Stimulated activated CD8-positive, alpha-beta memory T cell treated with anti-CD3 and anti-CD28 coated beads, Interleukin-15, amount 100 ng/mL, for 4 hours (primary cell): ENCODE measurements around the gene MAST2.
"Not testable (repeated sequence)": the region's sequence is repeated elsewhere in the genome, so short reads cannot be mapped to it uniquely, and the experiment has no call there.

Source experiments
- DNase-seq, 2 donors: peaks; one replicate each; pipeline ENCODE4 v3.0.0-alpha.2; 2020; ENCODE audit warnings: low read depth in 2 of 2

Gene MAST2

DNA sequence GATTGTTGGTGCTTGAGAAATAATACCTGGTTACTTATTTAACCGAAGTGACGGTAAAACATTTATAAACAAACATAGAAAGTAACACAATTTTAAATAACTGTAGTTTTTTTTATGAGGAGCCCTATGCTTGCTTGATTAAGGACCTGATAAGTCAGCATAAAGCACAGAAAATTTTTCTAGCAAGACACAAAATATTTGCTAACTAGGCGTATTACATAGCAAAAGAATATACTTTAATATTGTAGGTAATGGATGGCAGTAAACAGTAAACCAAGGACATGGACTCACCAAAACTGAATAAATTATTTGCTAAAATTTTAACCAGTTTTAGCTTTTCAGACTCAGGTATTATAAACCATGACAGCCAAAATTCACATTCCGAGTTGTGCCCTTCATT, 90.9 kb downstream of the MAST2 start:
- DNase-seq: no peak

DNA sequence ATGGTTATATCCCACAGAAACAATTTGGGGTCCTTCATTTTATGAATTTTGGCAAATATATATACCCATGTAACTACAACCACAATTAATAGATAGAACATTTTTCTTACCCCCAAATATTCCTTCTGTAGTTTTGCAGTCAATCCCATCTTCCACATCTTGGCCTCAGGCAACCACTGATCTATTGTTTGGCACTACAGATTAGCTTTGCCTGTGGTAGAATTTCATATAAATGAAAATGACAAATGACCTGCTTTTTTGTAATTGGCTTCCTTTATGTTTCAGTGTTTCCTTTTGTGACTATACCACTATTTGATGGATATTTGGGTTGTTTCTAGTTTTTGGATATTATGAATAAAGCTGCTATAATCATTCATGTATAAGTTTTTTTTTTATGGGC, 91.5 kb downstream of the MAST2 start:
- no peak for DNase-seq

DNA sequence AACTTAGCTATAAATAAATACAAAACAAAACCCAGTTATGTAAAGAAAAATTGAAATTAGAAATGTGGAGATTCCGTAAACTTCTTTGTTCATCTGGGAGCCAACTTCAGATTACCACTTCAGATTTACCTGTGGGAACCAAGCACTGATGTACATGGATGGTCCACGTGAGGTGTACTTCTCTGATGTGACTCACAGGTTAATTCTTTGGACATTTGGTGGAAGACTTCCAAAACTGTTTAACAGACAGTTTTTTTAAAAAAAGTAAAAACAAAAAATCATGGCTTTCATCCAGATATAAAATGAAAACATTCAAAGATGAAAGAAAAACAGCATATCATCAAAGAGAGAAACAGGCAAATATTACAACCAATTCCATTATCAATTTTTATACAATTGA, 92.0 kb downstream of the MAST2 start:
- DNase-seq: no peak

DNA sequence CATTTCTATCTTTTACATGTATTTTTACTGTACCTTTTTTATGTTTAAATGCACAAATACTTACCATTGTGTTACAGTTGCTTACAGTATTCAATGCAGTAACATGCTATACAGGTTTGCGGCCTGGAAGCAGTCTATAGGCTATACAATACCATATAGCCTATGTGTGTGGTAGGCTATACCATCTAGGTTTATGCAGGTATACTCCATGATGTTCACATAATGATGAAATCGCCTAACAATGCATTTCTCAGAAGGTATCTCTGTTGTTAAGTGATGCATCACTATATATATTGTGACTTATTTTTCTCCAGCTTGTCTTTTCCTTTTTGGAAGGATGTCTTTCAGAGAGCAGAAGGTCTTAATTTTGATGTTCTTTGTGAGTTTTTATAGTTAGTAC, 103.5 kb downstream of the MAST2 start:
- no peak for DNase-seq

DNA sequence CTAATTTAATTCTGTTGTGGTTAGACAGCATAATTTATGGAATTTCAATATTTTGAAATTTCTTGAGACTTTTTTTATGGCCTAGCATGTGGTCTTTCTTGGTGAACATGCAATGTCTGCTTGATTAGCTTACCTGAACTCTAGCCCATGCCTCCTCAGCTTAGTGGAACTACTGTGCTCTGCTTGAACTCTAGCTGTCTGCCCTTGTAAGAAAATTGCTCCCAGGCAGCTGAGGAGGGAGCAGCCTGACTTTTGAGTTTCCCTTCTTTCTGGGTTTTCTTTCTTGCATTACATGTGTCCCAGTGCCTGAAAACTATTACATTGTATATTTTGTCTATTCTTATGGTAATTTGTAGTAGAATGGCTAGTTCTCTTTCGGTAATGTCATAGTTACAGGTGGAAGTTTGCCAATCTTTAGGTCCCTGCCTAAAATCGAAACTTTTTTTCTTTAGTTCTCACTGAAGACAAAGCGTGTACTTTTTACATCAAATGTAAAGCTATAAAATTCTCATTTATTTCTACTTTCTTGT, 105.3 kb downstream of the MAST2 start:
- no peak for DNase-seq

DNA sequence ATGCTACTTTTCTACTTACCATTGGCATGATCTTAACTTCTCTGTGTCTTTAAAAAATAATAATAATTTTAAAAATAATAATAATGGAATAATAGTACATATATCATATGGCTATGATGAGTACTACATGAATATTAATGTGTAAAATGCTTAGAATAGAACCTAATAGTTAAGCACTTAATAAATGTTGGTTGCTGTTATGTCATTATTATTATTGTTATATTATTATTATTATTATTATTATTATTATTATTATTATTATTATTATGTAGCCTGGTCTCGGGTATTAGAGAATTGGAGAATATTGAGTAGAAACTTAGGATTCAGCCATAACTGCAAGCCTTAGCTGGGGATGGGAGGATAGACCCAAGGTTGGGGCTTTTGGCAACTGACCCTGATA, 108.2 kb downstream of the MAST2 start:
- no peak for DNase-seq

GRCh38 chr1:45913183-45913683, 109.8 kb downstream of the MAST2 start:
- no peak for DNase-seq

DNA sequence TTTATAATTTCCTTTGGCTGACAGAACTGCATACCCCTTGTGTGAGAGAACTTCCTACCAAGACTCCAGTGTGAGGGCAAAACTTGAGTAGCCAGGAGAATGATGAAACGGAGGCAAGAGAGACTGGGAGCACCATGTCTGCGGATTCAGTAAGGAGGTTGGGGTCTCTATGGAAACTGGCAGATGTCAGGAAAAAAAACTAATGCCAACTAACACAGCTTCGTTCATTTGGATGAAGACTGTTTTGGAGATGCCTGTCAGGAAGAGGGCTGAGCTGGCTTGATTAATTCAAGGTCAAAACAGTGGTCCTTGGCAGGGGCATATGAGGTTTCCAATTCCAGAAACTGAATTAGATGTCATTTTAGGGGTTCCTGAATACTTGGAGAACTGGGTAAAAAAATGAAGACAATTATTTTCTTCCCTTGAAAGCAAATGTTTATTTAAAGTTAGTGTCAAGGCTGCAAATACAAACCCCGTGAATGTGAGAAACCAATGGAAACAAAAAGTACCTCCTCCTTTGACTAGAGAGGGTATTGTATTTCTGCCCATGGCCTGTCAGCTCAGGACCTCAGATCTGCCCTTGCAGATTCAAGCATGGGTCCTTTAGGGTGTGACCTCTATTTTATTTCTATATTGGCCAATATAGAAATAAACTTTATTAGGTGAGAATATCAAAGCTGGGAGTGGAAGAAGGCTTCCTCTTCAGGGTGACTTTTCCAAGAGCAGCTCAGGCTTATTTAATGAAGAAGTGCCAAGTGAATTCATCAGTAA, 110.5 kb downstream of the MAST2 start:
- no peak for DNase-seq

- DNase-seq: no peak
Observed at GRCh38 chr1:45914836-45915235, 111.4 kb downstream of the MAST2 start.

DNA sequence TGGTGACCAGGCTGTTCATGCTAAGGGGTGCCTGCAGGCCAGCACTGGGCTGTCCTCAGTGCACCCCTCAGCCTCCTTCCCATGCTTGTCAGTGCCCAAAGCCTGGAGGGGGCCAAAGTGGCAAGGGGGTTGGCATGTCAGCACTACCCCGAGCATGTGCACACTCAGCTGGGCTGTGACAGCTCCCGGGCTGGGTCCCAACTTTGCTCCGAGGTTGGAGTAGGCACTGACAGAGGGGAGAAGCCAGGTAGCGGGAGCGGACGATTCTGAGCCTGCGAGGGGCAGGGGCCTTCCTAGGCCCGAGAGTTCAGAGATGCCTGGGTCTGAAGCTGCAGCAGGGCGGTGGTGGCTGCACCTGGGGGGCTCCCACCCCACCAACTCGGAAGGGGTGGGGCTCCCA, 119.0 kb downstream of the MAST2 start:
- DNase-seq: no peak

DNA sequence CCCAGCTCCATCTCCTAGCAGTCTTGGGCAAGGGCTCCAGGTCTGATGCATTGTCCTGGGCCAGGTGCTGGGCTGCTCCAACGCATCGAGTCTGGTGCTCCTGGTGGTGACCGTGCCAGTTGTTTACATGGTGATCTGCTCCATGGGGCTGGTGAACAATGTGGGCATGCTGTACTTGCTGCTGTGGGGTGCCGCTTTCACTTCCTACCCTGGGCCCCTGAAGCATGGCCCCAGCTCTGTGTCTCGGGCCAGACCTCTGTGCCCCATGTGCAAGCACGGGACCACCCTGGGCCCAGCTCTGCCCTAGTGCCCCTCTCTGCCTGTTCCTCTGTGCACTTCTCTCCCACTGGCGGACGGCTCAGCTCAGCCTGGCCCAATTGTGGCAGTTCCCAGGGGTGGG, 119.4 kb downstream of the MAST2 start:
- DNase-seq: no peak

DNA sequence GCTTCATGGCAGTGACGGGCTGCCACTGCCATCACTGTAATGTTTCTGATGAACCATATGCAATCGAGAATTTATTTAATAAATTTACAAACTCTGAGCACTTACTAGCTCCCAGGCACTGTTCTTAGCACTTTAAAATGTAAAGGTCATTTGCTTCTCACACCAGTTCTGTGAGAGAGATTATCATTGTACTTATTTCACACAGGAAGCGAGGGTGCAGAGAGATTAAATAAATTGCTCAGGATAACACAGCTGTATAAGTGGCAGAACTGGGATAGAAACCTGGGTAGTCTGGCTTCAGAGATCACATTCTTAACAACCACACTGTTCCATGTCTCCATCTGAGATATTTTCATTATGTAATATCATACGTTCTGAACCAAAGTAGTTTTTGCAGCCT, 119.9 kb downstream of the MAST2 start:
- no peak for DNase-seq

- DNase-seq: no peak
Observed at GRCh38 chr1:45924736-45925135, 121.3 kb downstream of the MAST2 start.

DNA sequence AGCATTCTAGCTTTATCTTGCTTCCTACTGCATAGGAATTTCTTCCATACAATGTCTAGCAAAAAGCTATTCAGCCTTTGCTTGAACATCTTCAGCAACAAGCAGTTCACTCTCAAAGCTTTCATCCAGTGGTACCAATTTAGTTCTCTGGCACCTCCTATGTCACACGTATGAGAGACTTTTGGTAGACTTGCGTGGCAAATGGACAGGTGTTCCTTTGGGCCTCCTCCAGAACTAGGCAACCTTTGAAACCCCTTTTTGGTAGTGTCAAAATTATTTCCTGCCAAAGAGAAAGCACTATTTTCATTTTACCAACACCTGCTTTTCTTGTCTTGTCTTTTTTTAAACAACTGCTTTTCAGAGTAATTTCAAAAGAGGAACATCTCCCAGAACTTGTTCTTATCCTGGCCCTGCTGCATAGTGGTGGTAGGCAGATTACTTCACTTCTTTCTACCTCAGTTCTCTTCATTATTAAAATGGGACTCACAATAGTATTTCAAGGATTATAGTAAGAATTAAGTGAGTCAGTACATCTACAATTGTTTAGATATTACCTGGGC, 122.4 kb downstream of the MAST2 start:
- no peak for DNase-seq

GRCh38 chr1:45926330-45926729, 122.9 kb downstream of the MAST2 start:
- no peak for DNase-seq

- not testable (repeated sequence) for DNase-seq
Observed at GRCh38 chr1:45927231-45927915, 124.0 kb downstream of the MAST2 start.

GRCh38 chr1:45928486-45929205, 125.2 kb downstream of the MAST2 start:
- DNase-seq: no peak

GRCh38 chr1:45929257-45929687, 125.9 kb downstream of the MAST2 start:
- DNase-seq: no peak

DNA sequence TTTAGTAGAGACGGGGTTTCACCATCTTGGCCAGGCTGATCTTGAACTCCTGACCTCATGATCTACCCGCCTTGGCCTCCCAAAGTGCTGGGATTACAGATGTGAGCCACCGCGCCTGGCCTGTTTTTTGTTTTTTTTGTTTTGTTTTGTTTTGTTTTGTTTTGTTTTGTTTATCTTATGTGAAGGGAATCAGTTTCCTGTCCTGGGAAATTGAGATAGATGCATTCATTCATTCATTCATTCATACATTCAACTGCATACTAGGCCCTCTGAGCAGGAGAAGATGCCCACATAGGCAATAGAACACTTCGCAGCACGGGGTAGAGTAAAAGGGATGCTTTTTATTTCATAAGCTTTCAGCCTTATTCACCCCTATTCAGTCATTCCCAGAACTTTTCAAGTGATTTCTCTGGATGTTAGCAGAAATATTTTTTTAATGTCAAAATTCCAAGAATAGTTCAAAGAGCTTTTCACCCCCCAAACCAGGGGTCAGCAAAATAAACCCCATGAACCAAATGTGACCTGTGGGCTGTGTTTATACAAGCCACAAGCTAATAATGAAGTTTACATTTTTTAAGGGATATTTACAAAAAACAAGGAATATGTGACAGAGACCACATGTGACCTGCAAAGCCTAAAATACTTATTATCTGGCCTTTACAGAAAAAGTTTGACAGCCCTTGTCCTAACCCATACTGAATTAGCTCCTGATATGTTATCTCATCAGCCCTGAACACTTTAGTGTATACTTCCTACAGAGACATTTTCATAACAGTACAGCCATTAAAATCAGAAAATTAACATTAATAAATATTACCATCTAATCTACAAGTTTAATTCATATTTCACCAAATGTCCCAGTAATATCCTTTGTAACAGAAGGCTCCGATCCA, 127.1 kb downstream of the MAST2 start:
- no peak for DNase-seq

DNA sequence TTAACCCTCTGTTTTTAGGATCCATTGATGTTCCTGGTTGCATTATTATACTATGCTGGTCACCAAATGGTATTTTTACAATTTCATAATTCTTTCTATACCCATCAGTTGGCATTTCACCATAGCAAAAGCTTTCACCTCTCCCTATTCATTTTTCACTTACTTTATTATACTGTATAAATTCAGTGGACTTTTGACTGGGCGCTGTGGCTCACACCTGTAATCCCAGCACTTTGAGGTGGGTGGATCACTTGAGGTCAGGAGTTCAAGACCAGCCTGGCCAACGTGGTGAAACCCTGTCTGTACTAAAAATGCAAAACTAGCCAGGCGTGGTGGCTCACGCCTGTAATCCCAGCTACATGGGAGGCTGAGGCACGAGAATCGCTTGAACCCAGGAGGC, 128.8 kb downstream of the MAST2 start:
- not testable (repeated sequence) for DNase-seq

- DNase-seq: no peak
Observed at GRCh38 chr1:45934947-45935346, 131.5 kb downstream of the MAST2 start.
